ENCODE results near the gene CACNB1. TPM values are rescaled to one million over a fixed set of nuclear protein-coding genes. Genes with fewer than 3 reads are reported as not detected.

CACNB1 gene
- polyA plus RNA-seq, 4 donors = 8.5 to 10.7 (median 9.2) TPM

- no peak for DNase-seq (ENCODE audit: low read depth in 4 of 4, low spot score in 3 of 4)
These were observed 7.7 kb upstream of the CACNB1 start for GRCh38 chr17:39205112-39205526.

- DNase-seq (ENCODE audit: low read depth in 4 of 4, low spot score in 3 of 4) = no peak
These were observed 6.8 kb upstream of the CACNB1 start for GRCh38 chr17:39204245-39204644.

- no peak for DNase-seq (ENCODE audit: low read depth in 4 of 4, low spot score in 3 of 4)
These were observed 3.6 kb upstream of the CACNB1 start for GRCh38 chr17:39200957-39201510.

GRCh38 chr17:39200070-39200879 is 2.8 kb upstream of the CACNB1 start, which contains the start of gene RPL19:
Gene RPL19 (plus strand): TSS chr17:39200283. CDS start chr17:39200345, 62 bp downstream.
- DNase-seq (ENCODE audit: low read depth in 4 of 4, low spot score in 3 of 4) = peak in 2 of 4 donors; percentile 85 to 92

- DNase-seq (ENCODE audit: low read depth in 4 of 4, low spot score in 3 of 4) = peak in 2 of 4 donors; percentile 90 to 91
These were observed 2.3 kb upstream of the CACNB1 start for GRCh38 chr17:39199820-39200069.

- no peak for DNase-seq (ENCODE audit: low read depth in 4 of 4, low spot score in 3 of 4)
These were observed 707 bp upstream of the CACNB1 start for GRCh38 chr17:39198186-39198566.

- no peak for DNase-seq (ENCODE audit: low read depth in 4 of 4, low spot score in 3 of 4)
These were observed 619 bp downstream of the CACNB1 start for GRCh38 chr17:39196808-39197291.

GRCh38 chr17:39196241-39196807 is 1.1 kb downstream of the CACNB1 start:
- DNase-seq (ENCODE audit: low read depth in 4 of 4, low spot score in 3 of 4) = no peak

GRCh38 chr17:39195568-39196160 is 1.8 kb downstream of the CACNB1 start:
- no peak for DNase-seq (ENCODE audit: low read depth in 4 of 4, low spot score in 3 of 4)

- no peak for DNase-seq (ENCODE audit: low read depth in 4 of 4, low spot score in 3 of 4)
These were observed 2.4 kb downstream of the CACNB1 start for GRCh38 chr17:39194985-39195524.

GRCh38 chr17:39194089-39194984 is 3.1 kb downstream of the CACNB1 start:
- no peak for DNase-seq (ENCODE audit: low read depth in 4 of 4, low spot score in 3 of 4)

- no peak for DNase-seq (ENCODE audit: low read depth in 4 of 4, low spot score in 3 of 4)
These were observed 4.1 kb downstream of the CACNB1 start for GRCh38 chr17:39193346-39193745.

- no peak for DNase-seq (ENCODE audit: low read depth in 4 of 4, low spot score in 3 of 4)
These were observed 4.6 kb downstream of the CACNB1 start for GRCh38 chr17:39192901-39193300.

- no peak for DNase-seq (ENCODE audit: low read depth in 4 of 4, low spot score in 3 of 4)
These were observed 5.5 kb downstream of the CACNB1 start for GRCh38 chr17:39191750-39192510.

GRCh38 chr17:39187152-39187830 is 10.2 kb downstream of the CACNB1 start:
- DNase-seq (ENCODE audit: low read depth in 4 of 4, low spot score in 3 of 4) = no peak

- no peak for DNase-seq (ENCODE audit: low read depth in 4 of 4, low spot score in 3 of 4)
These were observed 10.9 kb downstream of the CACNB1 start for GRCh38 chr17:39186481-39187002.

- DNase-seq (ENCODE audit: low read depth in 4 of 4, low spot score in 3 of 4) = no peak
These were observed 13.7 kb downstream of the CACNB1 start for GRCh38 chr17:39183720-39184119.

- DNase-seq (ENCODE audit: low read depth in 4 of 4, low spot score in 3 of 4) = no peak
These were observed 14.4 kb downstream of the CACNB1 start for GRCh38 chr17:39183045-39183444.

- no peak for DNase-seq (ENCODE audit: low read depth in 4 of 4, low spot score in 3 of 4)
These were observed 16.2 kb downstream of the CACNB1 start for GRCh38 chr17:39181303-39181702.

Data from right renal pelvis (tissue), 4 donors.